NOMO-1 (cell line): ENCODE results near the gene CDK17.
"Not testable (repeated sequence)": the region's sequence is repeated elsewhere in the genome, so short reads cannot be mapped to it uniquely, and the experiment has no call there.

Experiments
- DNase-seq, 2 experiments: peaks; one replicate each; lab custom pipeline; 2025; ENCODE audit not compliant: unreplicated experiment in 2 of 2; lab: John Stamatoyannopoulos, UW

CDK17 gene

DNA sequence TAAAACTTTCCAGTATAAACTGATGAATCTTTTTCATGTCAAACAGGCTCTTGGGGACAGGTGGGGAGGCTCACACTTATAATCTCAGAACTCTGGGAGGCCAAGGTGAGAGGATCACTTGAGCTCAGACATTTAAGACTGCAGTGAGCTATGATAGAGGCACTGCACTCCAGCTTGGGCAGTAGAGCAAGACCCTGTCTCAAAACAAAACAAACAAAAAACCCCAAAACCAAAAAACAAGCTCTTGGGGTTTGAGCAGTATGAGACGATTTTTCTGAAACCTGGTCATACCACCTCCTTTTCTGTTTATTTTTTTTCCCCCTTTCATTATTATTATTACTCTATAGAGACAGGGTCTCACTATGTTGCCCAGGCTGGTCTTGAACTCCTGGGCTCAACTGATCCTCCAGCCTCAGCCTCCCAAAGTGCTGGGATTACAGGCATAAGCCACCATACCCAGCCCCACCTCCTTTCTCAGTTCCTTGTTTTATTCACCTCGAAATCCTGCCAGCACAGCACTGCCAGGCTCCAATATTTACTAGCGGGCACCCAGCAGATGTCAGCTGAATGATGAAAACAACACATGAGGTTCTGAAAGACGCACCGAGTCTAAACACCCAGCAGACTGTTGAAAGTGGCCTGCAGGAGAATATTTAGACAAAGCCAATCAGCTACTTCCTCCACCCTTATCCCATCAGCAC lies 19.5 kb upstream of the CDK17 start:
- no peak for DNase-seq

DNA sequence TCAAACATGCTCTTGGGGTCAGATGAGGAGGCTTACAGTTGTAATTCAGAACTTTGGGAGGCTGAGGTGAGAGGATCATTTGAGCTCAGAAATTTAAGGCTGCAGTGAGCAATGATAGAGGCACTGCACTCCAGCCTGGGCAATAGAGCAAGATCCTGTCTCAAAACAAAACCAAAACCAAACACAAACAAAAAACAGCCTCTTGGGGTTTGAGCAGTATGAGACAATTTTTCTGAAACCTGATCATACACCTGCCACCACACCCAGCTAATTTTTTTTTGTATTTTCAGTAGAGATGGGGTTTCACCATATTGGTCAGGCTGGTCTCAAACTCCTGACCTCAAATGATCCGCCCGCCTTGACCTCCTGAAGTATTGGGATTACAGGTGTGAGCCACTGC lies 17.4 kb upstream of the CDK17 start:
- DNase-seq = not testable (repeated sequence)

DNA sequence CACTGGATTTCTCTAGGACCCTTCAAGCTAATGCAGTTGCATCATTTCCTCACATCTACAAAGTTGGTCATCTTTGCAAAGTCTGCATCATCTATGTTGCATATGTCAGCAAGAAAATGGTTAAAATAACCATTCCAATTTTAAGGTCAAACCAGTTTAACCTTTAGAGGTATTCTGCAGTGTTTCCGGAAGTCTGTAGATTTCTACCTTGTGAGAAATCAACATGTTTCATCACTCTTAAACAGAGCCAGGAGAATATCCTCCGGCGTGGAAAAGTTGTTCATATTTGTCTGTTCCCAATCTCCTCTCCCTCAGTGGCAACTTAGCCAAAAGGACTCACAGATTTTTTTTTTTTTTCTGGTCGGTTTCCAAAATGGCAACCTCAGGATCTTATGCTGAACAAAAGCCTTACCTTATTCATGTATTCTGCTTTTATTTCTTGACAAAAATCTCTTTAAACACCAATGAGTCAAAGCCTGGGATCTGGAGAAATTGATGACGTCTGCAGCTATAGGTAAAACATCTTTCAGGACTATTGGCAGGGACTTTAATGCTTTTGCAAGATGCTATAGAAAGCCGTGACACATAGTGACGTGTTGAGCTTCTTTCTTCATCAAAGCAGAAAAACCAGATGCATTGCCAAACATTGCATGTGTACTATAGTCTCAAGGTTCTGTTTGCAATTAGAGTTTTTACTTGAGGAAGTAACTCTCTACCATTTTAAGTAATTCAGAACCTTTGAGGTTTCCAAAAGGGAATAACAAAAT lies 16.0 kb upstream of the CDK17 start:
- DNase-seq = peak in 1 of 2 experiments; percentile 63

DNA sequence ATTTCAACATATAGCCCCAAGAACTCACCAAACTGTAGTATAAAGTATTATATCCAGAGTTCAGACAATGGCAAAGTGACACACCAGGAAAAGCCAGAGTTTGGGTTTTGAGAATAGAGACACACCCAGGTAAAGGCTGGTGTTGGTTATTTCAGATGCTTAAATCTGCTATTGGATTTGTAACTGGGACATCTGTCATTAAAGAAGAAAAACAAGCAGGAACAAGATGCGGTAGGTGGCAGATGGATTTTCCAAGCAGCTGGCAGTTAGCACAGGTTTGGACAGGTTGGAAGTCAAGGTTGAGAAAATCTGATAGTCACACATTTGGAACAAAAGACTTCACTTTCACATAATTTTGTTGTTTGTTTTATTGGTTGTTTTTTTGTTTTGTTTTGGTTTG lies 14.4 kb upstream of the CDK17 start:
- no peak for DNase-seq

DNA sequence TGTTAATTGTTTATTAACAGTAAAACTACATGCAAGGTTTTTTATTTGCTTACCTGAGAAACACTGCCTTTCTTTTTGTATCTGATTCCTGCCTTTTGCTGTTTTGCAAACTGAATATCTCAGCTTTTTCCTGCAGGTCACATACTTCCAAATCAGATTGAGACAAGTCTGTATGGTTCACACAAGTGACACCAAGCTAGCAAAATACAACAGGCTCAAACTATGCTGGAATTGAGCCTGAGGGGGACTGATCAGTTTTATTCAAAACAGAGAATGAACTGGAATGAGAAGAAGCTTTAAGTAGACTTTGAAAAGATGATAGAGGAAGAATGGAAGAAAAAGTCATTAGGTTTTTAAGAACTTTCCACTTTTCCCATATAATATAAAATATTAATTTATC lies 12.2 kb upstream of the CDK17 start:
- DNase-seq = no peak

DNA sequence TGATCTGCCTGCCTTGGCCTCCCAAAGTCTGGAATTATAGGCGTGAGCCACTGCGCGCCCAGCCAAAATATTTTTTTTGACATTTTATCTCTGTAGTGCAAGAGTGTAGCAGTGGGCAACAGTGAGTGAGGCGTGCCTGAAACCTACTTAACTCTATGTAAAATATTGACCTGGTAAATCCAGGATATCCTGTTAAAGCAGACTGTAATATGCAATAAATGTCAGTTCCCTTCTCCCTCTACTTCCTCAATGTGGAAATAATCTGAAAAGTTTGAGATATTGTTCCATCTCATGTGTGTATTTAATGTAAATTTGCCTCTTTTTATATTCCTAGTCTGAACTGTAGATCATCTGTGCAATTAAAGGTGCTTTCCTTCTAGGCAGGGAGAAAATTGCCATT lies 9.5 kb upstream of the CDK17 start:
- DNase-seq = peak in 1 of 2 experiments; percentile 60

DNA sequence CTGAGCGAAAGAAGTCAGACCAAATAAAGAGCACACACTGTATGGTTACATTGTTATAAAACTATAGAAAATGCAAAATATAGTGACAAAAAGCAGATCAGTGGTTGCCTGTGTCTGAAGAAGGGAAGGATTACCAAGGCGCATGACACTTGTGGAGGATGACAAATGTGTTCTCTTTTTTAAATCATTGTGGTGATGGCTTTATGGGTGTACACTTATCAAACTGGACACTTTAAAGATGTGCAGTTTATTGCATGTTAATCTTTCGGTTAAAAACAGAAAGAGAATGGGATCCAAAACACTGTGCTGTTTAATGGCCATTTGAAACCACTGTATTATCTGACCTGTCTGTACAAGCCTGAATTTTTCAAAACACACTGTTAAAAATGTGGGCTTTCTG lies 8.8 kb upstream of the CDK17 start:
- no peak for DNase-seq

DNA sequence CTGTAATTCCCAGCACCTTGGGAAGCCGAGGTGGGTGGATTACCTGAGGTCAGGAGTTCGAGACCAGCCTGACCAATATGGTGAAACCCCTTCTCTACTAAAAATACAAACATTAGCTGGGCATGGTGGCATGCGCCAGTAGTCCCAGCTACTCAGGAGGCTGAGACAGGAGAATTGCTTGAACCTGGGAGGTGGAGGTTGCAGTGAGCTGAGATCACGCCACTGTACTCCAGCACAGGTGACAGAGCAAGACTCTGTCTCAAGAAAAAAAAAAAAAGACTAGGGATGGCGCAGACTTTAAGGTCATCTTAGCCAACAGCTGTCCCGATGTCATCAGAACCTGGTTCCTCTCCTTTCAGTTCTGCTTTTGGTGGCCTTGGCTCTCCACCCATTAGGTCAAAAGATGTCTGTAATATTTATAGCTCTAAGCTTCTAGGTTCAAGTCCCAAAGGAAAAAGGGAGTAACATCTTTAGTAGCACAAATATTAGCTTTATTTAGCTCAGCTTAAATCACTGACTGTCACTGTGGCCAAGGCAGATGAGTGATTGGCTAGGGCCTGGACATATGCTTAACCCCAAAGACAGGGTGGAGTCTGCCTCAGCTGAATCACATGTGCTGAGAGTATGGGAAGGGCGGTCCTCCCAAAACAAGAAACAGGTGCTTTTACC lies 7.3 kb upstream of the CDK17 start:
- peak; percentile 89 to 96 for DNase-seq

DNA sequence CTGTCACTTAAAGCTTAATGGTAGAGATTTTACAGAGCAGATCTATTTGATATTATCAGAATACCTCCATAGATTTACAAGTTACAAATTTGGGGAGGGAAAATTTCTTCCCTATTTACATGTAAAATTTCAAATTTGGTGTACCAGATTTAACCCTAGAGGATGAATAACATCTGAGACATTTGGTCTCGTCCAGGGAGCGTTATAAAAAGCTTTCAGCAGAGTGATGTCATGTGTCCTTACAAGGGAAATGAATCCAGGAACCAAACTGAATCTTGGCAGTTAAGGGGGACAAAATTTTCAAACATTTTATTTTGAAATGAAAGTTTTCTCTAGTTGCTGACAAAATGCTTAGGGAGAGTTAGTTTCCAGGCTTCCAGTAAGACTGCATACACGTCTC lies 4.5 kb upstream of the CDK17 start:
- no peak for DNase-seq

DNA sequence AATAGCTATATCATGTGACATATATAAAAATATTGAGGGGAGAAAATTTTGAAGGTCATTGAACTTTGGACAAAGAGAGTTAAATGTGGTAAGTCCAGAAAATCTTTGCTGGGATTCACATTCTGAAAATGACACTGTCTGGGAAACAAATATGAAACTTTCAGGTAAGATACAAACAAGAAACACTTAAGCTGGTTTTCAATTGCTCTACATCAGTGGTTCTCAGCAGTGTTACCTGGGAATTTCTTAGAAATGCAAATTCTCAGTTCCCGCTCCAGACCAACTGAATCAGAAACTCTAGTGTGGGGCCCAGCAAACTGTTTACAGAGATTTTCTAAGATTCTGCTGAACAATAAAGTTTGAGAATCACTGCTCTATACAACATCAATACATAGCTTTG lies 3.6 kb upstream of the CDK17 start:
- no peak for DNase-seq

DNA sequence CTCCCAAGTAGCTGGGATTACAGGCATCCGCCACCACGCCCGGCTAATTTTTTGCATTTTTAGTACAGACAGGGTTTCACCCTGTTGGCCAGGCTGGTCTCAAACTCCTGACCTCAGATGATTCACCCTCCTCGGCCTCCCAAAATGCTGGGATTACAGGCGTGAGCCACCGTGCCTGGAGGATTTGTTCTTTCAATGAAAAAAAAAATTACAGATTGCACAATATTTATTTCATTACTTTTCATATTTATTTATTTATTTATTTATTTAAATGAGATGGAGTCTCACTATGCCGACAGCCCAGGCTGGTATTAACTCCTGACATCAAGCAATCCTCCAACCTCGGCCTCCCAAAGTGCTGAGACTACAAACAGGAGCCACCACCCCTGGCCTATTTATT lies 2.3 kb upstream of the CDK17 start:
- DNase-seq = not testable (repeated sequence)

DNA sequence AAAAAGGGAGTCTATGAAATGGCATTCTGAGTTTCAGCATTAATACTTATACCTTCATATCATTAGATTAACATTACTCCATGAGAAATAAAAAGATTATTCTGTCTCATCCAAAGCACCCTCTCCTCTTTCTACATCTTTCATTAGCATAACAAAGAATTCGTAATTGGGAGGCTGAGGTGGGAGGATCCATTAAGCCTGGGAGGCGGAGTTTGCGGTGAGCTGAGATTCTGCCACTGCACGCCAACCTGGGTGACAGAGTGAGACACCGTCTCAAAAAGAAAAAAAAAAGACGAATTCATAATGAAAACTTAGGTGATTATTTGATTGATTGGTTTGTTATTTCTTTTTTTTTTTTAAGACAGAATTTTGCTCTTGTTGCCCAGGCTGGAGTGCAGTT lies 1.8 kb upstream of the CDK17 start:
- DNase-seq = no peak

DNA sequence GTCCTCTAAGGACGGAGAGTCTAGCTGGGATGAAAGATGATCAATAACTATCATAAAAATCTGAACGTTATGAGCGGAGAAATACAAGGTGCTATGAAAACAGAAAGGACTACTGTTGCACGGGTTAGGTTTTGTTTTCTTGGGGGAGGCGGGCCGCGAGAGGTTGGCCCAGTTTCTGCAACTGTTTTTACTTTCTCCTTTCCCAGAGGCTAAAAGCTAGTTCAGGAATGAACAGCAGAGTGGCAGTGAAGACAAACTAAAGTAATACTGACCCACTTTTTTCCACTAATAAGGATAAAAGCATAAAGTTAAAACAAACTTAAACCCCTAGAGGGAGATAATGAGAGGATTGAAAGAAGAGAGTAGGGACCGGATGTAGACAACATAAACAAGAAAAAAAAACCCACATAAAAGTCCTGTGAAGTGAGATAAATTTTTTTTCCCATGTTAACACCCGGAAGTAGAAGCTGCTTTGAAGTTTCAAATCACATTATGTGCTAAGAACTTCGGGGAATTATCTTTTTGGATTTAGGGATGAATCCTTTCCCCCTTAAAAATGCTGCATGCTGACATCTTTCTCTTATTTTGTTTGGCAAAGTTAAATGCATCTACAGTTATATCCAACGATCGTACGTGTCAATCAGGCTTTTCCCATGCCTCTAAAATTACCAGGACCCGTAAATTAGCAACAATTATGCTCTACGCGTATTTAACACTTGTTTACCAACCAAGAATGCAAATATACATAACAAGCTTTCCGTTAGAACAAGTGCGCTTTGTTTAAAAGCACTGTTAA lies 1.0 kb upstream of the CDK17 start:
- DNase-seq = peak; percentile 44 to 72

DNA sequence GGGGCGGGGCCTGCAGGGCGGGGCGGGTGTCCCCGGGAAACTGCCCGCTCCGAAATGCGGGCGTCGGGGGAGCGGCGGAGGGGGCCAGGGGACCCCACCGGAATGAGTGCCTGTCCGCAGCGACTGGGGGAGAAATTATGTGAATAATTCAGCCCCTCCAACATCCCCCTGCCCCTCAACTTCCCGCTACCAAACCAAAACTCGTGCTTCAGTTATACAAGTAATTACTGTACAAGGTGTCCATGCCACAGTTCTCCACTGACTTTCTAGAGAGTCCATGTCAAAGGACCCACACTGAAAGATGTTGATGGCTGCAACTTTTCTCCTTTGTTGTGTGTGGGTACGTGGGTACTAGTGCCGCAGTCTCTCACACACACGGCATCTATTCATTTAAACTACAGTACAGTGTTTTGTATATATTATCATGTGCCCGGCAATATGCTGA lies 414 bp upstream of the CDK17 start:
- DNase-seq = peak in 1 of 2 experiments; percentile 31

DNA sequence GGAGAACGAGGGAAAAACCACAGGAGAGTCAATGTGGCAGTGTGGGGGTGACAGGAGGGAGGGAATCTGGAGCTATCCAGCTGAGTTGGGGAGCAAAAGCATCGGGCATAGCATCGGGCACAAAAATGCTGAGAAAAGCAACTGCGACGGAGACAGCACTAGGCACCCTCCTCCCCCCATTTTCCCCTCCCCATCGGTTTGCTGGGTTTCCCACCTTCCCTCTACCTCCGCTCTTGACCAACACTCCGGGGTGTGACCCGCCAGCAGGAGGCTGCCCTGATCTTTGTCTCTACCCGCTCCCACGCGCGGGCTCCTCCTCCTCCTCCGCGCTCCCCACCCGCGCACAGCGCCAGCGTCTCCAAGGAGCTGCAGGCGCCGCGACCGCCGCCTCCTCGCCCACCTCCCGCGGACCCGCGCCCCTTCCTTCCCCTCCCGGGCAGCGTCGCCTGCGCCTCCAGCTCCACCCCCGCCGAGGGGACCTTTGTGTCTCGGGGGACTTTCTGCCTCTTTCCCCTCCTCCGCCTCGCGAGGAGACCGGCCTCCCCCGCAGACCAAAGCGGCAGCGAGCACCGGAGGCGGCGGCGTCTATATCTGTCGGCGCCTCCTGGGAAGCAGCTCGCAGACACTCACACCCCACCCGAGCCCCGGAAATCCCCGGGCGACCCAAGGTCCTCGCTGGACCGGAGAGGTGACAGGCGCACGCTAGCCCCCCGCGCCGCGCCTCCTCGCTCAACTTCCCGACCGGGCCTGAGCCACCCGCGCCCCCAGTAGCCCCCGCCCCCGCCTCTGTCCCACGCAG lies 920 bp downstream of the CDK17 start:
- DNase-seq = peak; percentile 28 to 35

DNA sequence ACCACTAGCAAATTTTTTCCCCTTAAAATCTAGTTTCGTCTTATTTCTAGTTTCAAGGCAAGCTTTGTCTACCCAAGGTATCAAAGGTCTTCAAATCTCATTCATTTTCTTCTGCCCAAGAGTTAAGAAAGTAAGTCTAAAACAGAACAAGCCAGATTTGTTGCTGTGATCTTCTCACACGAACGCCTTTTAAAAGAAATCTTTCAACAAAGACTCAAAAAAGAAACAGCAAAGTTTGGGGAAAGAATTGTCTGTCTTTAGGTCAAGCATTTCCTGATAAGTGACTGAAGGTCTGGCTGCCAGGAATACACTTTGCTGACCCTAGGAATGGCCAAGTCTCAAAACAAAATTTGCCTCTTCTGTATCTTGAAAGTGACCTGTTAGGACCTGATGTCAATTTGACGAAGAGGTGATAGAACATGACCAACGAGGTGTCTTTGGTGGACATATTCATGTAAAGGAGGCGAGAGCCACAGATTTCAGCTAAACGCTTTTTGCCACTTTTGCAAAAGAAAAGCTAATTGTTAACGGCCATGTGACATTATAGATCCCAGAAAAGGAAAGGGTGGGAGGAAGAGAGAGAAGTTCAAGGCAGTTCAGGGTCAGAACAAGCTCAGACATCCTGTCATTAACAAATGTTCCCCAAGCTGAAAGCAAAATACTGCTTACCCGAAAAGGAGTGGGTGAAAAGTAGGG lies 1.7 kb downstream of the CDK17 start:
- no peak for DNase-seq

DNA sequence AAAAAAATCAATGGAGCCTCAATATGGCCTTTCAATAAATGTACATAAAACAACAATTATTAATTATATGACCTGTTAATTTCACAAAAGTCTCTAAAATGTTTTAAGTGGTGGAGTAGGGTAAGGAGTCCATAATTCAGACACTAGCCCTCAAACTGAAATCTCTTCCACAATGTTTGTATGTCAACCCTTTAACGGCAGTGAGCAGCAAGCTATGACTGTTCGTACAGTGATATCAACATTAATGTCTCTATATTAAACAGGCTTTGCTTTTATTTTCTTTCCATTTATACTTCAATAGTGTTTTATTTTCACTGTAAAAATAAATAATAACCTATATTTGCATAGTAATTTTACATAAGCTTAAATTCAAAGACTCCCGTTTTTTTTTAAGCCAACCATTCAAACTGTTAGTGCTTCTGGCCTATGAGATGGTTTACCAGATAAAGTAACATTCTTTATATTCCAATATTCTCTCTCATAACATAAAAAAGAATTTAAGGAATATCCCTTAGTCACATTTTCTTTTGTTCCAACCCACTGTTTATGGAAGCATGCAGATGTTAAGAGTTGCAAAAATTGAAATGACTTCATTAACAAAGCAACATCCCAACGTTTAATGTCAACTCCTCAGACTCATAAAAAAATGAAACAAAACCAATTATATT lies 2.3 kb downstream of the CDK17 start:
- DNase-seq = no peak

DNA sequence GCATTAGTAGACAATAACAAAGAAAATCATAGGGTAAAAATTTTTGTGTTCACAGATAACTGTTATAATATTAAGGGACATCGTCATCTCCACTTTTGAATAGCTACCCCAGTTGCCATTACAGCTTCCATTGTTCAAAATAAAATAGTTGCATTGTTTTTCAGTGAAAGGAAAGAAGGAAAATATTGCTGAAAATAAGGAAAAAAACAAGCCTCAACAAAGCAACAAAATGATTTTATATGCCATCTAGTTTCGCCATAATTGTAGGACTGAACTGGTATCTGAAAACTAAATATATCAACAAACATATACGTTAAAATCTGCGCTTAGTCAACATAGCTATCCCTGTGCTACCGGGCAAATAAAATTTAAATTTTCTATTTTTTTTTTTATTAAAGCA lies 3.3 kb downstream of the CDK17 start:
- DNase-seq = no peak

DNA sequence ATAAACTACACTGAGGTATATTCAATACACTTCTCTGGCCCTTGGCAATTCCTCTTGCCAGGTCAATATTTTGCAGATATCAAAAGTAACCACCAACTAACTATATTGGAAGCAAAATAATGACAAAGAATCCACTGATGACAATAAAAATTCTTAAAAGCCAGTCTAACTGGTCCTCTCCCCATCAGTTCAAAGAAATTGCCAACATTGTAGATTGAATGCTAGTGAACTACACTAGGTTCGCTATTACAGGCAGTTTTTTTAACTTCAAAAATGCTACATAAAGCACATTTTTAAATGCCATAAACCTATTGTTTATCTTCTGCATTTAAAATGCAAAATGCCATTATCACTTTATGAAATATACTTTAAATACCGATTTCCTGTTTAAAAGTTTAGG lies 4.0 kb downstream of the CDK17 start:
- DNase-seq = no peak
